ENCODE measurements around the gene HIBCH. TPM values are rescaled to one million over a fixed set of nuclear protein-coding genes. Genes with fewer than 3 reads are reported as not detected.
"Not testable (repeated sequence)": the region's sequence is repeated elsewhere in the genome, so short reads cannot be mapped to it uniquely, and the experiment has no call there.

The HIBCH gene
- total RNA-seq, 1 donor from 2014 or later = 33.7 TPM

GRCh38 chr2:190362894-190363293, 43.3 kb upstream of the HIBCH start:
- Mint-ChIP-seq H3K4me1 (peaks cover 11% of the 10 kb centered on the region), H3K9me3 (no peaks in the 10 kb centered on the region), H3K27me3 (ENCODE audit: low read depth) (no peaks in the 10 kb centered on the region), H3K27ac (ENCODE audit: unreplicated experiment) (no peak overlapping the region), H3K4me3 (no peak overlapping the region), H3K36me3 (ENCODE audit: low read depth) (peaks cover 2% of the 10 kb centered on the region)
- DNase-seq (ENCODE audit: low read depth, low spot score) = no peak
- TF ChIP-seq, protein P1, sequence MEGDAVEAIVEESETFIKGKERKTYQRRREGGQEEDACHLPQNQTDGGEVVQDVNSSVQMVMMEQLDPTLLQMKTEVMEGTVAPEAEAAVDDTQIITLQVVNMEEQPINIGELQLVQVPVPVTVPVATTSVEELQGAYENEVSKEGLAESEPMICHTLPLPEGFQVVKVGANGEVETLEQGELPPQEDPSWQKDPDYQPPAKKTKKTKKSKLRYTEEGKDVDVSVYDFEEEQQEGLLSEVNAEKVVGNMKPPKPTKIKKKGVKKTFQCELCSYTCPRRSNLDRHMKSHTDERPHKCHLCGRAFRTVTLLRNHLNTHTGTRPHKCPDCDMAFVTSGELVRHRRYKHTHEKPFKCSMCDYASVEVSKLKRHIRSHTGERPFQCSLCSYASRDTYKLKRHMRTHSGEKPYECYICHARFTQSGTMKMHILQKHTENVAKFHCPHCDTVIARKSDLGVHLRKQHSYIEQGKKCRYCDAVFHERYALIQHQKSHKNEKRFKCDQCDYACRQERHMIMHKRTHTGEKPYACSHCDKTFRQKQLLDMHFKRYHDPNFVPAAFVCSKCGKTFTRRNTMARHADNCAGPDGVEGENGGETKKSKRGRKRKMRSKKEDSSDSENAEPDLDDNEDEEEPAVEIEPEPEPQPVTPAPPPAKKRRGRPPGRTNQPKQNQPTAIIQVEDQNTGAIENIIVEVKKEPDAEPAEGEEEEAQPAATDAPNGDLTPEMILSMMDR (conservative IDR thresholded peaks at IDR 0.05) = no peak

DNA sequence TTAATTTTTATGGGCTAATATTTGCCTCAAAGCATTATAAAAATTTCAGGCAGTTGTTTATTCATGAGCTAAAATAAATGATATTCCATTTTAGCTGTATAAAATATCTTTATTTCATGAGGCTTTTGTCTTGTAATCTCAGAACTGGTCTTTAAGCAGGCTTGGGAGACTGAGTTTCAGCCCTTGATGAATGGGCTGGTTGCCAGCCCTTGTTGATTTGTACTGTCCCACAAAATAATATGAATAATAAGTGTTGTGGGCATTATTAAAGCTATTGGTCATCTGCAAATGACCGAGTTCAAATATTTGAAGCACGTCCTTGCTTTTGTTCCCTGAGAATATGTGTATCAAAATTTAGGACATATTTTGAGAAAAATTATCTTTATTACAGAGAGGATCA, 41.9 kb upstream of the HIBCH start:
- Mint-ChIP-seq H3K36me3 (ENCODE audit: low read depth) (peaks cover 2% of the 10 kb centered on the region), H3K27me3 (ENCODE audit: low read depth) (no peaks in the 10 kb centered on the region), H3K27ac (ENCODE audit: unreplicated experiment) (no peak overlapping the region), H3K4me3 (no peak overlapping the region), H3K4me1 (peaks cover 11% of the 10 kb centered on the region), H3K9me3 (no peaks in the 10 kb centered on the region)
- TF ChIP-seq, protein P1 (conservative IDR thresholded peaks at IDR 0.05) = no peak
- no peak for DNase-seq (ENCODE audit: low read depth, low spot score)

GRCh38 chr2:190360965-190361364, 41.3 kb upstream of the HIBCH start:
- Mint-ChIP-seq H3K36me3 (ENCODE audit: low read depth) (peaks cover 2% of the 10 kb centered on the region), H3K27ac (ENCODE audit: unreplicated experiment) (no peak overlapping the region), H3K4me3 (no peak overlapping the region), H3K9me3 (no peaks in the 10 kb centered on the region), H3K4me1 (peaks cover 11% of the 10 kb centered on the region), H3K27me3 (ENCODE audit: low read depth) (no peaks in the 10 kb centered on the region)
- no peak for DNase-seq (ENCODE audit: low read depth, low spot score)
- TF ChIP-seq, protein P1 (conservative IDR thresholded peaks at IDR 0.05) = no peak

DNA sequence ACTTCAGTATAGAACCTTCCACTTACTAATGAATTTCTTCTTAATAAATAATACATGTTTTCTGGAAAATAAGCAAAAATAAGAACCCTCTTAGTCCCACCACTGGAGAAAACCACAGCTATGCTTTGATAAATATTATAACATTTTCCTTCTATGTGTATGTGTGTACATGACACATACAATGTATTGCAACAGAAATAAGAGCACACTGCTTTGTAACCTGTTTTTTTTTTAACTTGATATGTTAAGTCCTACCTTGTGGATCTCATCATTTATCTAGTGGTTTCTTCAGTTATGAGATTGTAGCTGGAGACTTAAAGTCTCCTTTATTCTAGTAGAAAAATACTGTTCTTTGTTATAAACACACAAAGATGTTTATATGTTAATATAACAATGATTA, 40.9 kb upstream of the HIBCH start:
- H3K27me3 Mint-ChIP-seq (ENCODE audit: low read depth) = no peaks in the 10 kb centered on the region
- peaks cover 2% of the 10 kb centered on the region for H3K36me3 Mint-ChIP-seq (ENCODE audit: low read depth)
- peaks cover 11% of the 10 kb centered on the region for H3K4me1 Mint-ChIP-seq
- H3K9me3 Mint-ChIP-seq = no peaks in the 10 kb centered on the region
- H3K4me3 Mint-ChIP-seq = no peak overlapping the region
- no peak overlapping the region for H3K27ac Mint-ChIP-seq (ENCODE audit: unreplicated experiment)
- TF ChIP-seq, protein P1 (conservative IDR thresholded peaks at IDR 0.05) = no peak
- DNase-seq (ENCODE audit: low read depth, low spot score) = no peak

DNA sequence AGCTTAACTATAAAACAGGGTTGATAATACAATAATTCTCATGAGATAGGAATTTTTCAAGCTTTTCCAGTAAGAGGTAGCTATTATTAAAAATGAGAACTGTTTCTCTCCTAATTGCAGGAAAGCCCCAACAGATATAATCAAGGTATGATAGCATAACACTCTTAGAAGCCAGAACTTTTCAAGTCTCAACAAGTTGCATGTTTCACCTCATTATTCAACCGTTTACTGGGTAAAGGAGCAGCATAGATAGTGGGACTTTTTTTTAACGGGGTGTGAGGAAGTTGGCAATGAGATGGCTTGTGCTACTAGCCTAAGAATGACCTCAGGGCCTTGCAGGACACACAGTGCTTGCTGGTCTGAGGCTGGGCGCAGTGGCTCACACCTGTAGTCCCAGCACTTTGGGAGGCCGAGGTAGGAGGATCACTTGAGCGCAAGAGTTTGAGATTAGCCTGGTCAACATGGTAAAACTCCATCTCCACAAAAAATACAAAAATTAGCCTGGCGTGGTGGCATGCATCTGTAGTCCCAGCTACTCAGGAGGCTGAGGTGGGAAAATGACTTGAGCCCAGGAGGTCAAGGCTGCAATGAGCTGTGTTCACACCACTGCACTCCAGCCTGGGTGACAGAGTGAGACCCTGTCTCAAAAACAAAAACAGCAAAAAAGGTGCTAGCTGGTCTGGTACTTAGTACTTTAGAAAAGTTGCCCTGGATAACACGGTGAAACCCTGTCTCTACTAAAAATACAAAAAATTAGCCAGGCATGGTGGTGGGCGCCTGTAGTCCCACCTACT, 39.2 kb upstream of the HIBCH start:
- peaks cover 18% of the 10 kb centered on the region for H3K4me1 Mint-ChIP-seq
- not testable (repeated sequence) for H3K4me3 Mint-ChIP-seq; H3K27me3 Mint-ChIP-seq (ENCODE audit: low read depth); H3K9me3 Mint-ChIP-seq; H3K36me3 Mint-ChIP-seq (ENCODE audit: low read depth); H3K27ac Mint-ChIP-seq (ENCODE audit: unreplicated experiment); DNase-seq (ENCODE audit: low read depth, low spot score)

- TF ChIP-seq, protein P1 (conservative IDR thresholded peaks at IDR 0.05) = no peak
- no peaks in the 10 kb centered on the region for H3K36me3 Mint-ChIP-seq (ENCODE audit: low read depth)
- H3K9me3 Mint-ChIP-seq = no peaks in the 10 kb centered on the region
- DNase-seq (ENCODE audit: low read depth, low spot score) = no peak
- no peaks in the 10 kb centered on the region for H3K27me3 Mint-ChIP-seq (ENCODE audit: low read depth)
- no peak overlapping the region for H3K27ac Mint-ChIP-seq (ENCODE audit: unreplicated experiment)
- no peak overlapping the region for H3K4me3 Mint-ChIP-seq
- H3K4me1 Mint-ChIP-seq = peaks cover 28% of the 10 kb centered on the region
Observed at GRCh38 chr2:190357600-190357999, 38.0 kb upstream of the HIBCH start.

Data from neural crest cell (in vitro differentiated cells).